Neuronal stem cell (in vitro differentiated cells): ENCODE results near the gene MINDY3.
A peak's percentile ranks its signal among the peaks of the same experiment; 100 is the strongest.
"Not testable (repeated sequence)": the region's sequence is repeated elsewhere in the genome, so short reads cannot be mapped to it uniquely, and the experiment has no call there.

Source experiments
- DNase-seq: peaks from one replicate; pipeline ENCODE4 v3.0.0-alpha.2; 2013; ENCODE audit warnings: low spot score
- H2AFZ ChIP-seq: one replicate; pipeline ENCODE4 v1.6.1; 2013; ENCODE audit warnings: mild to moderate bottlenecking, low read length, inconsistent platforms
- H2AK5ac ChIP-seq: 2 replicates; pipeline ENCODE4 v1.6.1; 2013; ENCODE audit warnings: low read depth, mild to moderate bottlenecking, inconsistent platforms, low read length, moderate library complexity, mixed read lengths
- H2BK120ac ChIP-seq: 2 replicates; pipeline ENCODE4 v1.6.1; 2013; ENCODE audit warnings: low read depth, mild to moderate bottlenecking, inconsistent platforms, low read length, moderate library complexity, mixed read lengths
- H2BK12ac ChIP-seq: one replicate; pipeline ENCODE4 v1.6.1; 2013; ENCODE audit warnings: low read length, inconsistent platforms
- H2BK15ac ChIP-seq: 2 replicates; pipeline ENCODE4 v1.6.1; 2013; ENCODE audit warnings: mild to moderate bottlenecking, low read length, inconsistent platforms, mixed read lengths
- H2BK5ac ChIP-seq: one replicate; pipeline ENCODE4 v1.6.1; 2013; ENCODE audit warnings: inconsistent platforms, mild to moderate bottlenecking, low read length, moderate library complexity
- H3K14ac ChIP-seq: one replicate; pipeline ENCODE4 v1.6.1; 2013; ENCODE audit warnings: low read length, inconsistent platforms
- H3K18ac ChIP-seq: 2 replicates; pipeline ENCODE4 v1.6.1; 2013; ENCODE audit warnings: low read length, inconsistent platforms
- H3K23ac ChIP-seq: 2 replicates; pipeline ENCODE4 v1.6.1; 2013; ENCODE audit warnings: low read depth, mild to moderate bottlenecking, mixed read lengths, low read length, inconsistent platforms; ENCODE audit not compliant: poor library complexity
- H3K27ac ChIP-seq: replicated peaks from 3 replicates; pipeline ENCODE4 v1.5.1; 2013; ENCODE audit warnings: low read length, inconsistent platforms
- H3K27me3 ChIP-seq, 3 experiments: 2 replicates each; pipeline ENCODE4 v1.6.1; 2013; ENCODE audit warnings: low read length in 3 of 3, mild to moderate bottlenecking in 2 of 3, inconsistent platforms in 1 of 3, low read depth in 1 of 3, mixed read lengths in 1 of 3, moderate library complexity in 1 of 3; ENCODE audit not compliant: control insufficient read depth in 3 of 3, insufficient read depth in 3 of 3
- H3K36me3 ChIP-seq, 2 donors: replicated peaks in 1 of 2; 2 replicates each; pipeline ENCODE4 v1.6.1; 2013; ENCODE audit warnings: low read length in 2 of 2; ENCODE audit not compliant: control insufficient read depth in 2 of 2, insufficient read depth in 2 of 2
- H3K4ac ChIP-seq: 2 replicates; pipeline ENCODE4 v1.6.1; 2013; ENCODE audit warnings: inconsistent platforms, mild to moderate bottlenecking, low read length, moderate library complexity
- H3K4me1 ChIP-seq, 2 donors: 1 replicate in 1 of 2; 2 replicates in 1 of 2; pipeline ENCODE4 v1.6.1; 2013; ENCODE audit warnings: low read length in 2 of 2, low read depth in 1 of 2; ENCODE audit not compliant: control insufficient read depth in 2 of 2, insufficient read depth in 1 of 2
- H3K4me2 ChIP-seq: one replicate; pipeline ENCODE4 v1.6.1; 2013; ENCODE audit warnings: mild to moderate bottlenecking, low read length, inconsistent platforms; ENCODE audit not compliant: insufficient read depth, poor library complexity, severe bottlenecking
- H3K4me3 ChIP-seq, 2 donors: 2 replicates each; pipeline ENCODE4 v1.5.1; 2013; ENCODE audit warnings: low read length in 2 of 2, mild to moderate bottlenecking in 2 of 2, inconsistent platforms in 1 of 2, moderate library complexity in 1 of 2
- H3K79me1 ChIP-seq: one replicate; pipeline ENCODE4 v1.6.1; 2013; ENCODE audit warnings: low read depth, mild to moderate bottlenecking, inconsistent platforms, low read length, moderate library complexity
- H3K9ac ChIP-seq: one replicate; pipeline ENCODE4 v1.6.1; 2013; ENCODE audit warnings: mild to moderate bottlenecking, low read depth, low read length, inconsistent platforms; ENCODE audit not compliant: poor library complexity
- H3K9me3 ChIP-seq, 2 donors: replicated peaks in 1 of 2; 2 replicates each; pipeline versions ENCODE3 to v1.6.1; 2013; ENCODE audit warnings: low read length in 2 of 2, mild to moderate bottlenecking in 2 of 2, inconsistent platforms in 1 of 2, low read depth in 1 of 2, mixed read lengths in 1 of 2, moderate library complexity in 1 of 2; ENCODE audit not compliant: control insufficient read depth in 2 of 2, insufficient read depth in 1 of 2
- H4K8ac ChIP-seq: one replicate; pipeline ENCODE4 v1.6.1; 2013; ENCODE audit warnings: low read depth, mild to moderate bottlenecking, inconsistent platforms, low read length, moderate library complexity
- H4K91ac ChIP-seq: one replicate; pipeline ENCODE4 v1.6.1; 2013; ENCODE audit warnings: low read length, low read depth, mild to moderate bottlenecking, inconsistent platforms; ENCODE audit not compliant: poor library complexity
- WGBS, 2 donors: extraction: QIAGEN DNeasy Blood & Tissue Kit; methylation state at CpG; one replicate each; pipeline ENCODE4 v1.1.7; 2013; ENCODE audit warnings: missing lambda C conversion rate in 2 of 2, mixed read lengths in 1 of 2; ENCODE audit not compliant: insufficient read length in 2 of 2, insufficient replicate concordance in 1 of 2; ENCODE audit errors: extremely low coverage in 2 of 2; 5-methylcytosine and 5-hydroxymethylcytosine counted together

Gene MINDY3

DNA sequence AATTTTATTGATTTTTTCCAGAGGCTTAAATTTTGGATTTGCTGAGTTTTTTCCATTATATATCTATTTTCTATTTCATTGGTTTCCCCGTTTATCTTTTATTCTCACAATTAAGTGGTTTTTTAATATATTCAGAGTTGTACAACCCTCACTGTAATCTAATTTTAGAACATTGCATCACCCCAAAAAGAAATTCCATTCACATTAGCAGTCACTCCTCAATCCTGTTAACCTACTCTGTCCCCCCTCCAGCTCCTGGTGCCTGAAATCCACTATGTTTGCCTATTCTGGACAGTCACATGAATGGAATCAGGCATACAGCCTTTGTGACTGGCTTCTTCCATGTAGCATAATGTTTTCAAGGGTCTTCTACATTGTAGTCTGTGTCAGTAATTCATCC, 84.8 kb downstream of the MINDY3 start:
- no peak overlapping the region for H2AFZ ChIP-seq
- DNase-seq: no peak

DNA sequence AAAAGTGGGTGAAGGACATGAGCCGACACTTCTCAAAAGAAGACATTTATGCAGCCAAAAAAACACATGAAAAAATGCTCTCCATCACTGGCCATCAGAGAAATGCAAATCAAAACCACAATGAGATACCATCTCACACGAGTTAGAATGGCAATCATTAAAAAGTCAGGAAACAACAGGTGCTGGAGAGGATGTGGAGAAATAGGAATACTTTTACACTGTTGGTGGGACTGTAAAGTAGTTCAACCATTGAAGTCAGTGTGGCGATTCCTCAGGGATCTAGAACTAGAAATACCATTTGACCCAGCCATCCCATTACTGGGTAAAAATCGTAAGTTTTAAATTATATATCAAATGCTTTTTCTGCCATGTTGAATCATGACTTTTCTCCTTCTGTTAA, 85.8 kb downstream of the MINDY3 start:
- H2BK15ac ChIP-seq, H3K14ac ChIP-seq, H3K27ac ChIP-seq, H3K27me3 ChIP-seq, H3K4me1 ChIP-seq, H2BK12ac ChIP-seq, H3K9ac ChIP-seq, H3K4ac ChIP-seq, H2BK120ac ChIP-seq, H2AK5ac ChIP-seq, H3K9me3 ChIP-seq, H2BK5ac ChIP-seq, H2AFZ ChIP-seq, DNase-seq, H3K4me3 ChIP-seq, H3K18ac ChIP-seq, H4K8ac ChIP-seq, H3K23ac ChIP-seq, H3K79me1 ChIP-seq, H4K91ac ChIP-seq, H3K4me2 ChIP-seq: not testable (repeated sequence)
- peaks cover 0 to 19% of the 10 kb centered on the region in 2 donors for H3K36me3 ChIP-seq
- WGBS, 2 donors: no CpG with 5 or more reads among the region's 4 CpGs

More for the DNA sequence above, 84.8 kb downstream of the MINDY3 start:
- Histone ChIP-seq H4K91ac (no peak overlapping the region), H2BK12ac (no peak overlapping the region), H3K27ac (no peak overlapping the region), H2AK5ac (no peak overlapping the region), H3K9ac (no peak overlapping the region), H3K4me1 (no peaks in the 10 kb centered on the region), H3K4me3 (no peak overlapping the region), H3K36me3 (peaks cover 0 to 22% of the 10 kb centered on the region in 2 donors), H3K4me2 (no peak overlapping the region), H3K14ac (no peak overlapping the region), H2BK15ac (no peak overlapping the region), H3K9me3 (peaks cover 0 to 2% of the 10 kb centered on the region in 2 donors), H2BK120ac (no peak overlapping the region), H3K4ac (no peak overlapping the region), H4K8ac (no peak overlapping the region), H3K79me1 (no peaks in the 10 kb centered on the region), H3K27me3 (no peaks in the 10 kb centered on the region), H3K18ac (no peak overlapping the region), H3K23ac (no peak overlapping the region), H2BK5ac (no peak overlapping the region)
- WGBS, 2 donors: no CpG with 5 or more reads among the region's 1 CpG

DNA sequence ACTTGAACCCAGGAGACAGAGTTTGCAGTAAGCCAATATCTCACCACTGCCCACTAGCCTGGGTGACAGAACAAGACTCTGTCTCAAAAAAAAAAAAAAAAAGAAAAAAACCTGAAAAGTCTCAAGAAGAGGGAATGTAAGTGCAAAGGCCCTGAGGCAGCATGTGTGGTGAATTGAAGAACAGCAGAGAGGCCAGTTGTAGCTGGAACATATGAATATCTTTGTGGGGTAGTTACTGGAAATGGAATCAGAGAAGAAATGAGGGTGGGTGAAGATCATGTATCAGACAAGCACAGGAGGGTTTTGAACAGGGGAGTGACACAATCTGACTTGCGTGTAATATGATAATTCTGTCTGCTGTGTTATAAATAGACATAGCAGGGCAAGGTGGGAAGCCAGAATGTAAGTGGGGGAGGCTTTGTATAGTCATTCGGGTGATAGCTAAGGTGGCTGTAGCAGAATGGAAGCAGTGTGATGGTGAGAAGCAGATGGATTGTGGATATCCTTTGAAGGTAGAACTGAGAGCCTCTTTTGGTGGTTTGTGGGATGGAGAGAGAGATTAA, 95.3 kb downstream of the MINDY3 start:
- H3K23ac ChIP-seq: no peak overlapping the region
- H3K36me3 ChIP-seq: no peaks in the 10 kb centered on the region
- no peak overlapping the region for H2BK5ac ChIP-seq
- H2BK12ac ChIP-seq: no peak overlapping the region
- H2AK5ac ChIP-seq: no peak overlapping the region
- H3K14ac ChIP-seq: no peak overlapping the region
- H2BK120ac ChIP-seq: no peak overlapping the region
- H4K8ac ChIP-seq: no peak overlapping the region
- H3K4me2 ChIP-seq: no peak overlapping the region
- H3K9ac ChIP-seq: no peak overlapping the region
- no peak overlapping the region for H3K18ac ChIP-seq
- H3K4me3 ChIP-seq: no peak overlapping the region
- no peaks in the 10 kb centered on the region for H3K27me3 ChIP-seq
- no peak for DNase-seq
- peaks cover 0 to 2% of the 10 kb centered on the region in 2 donors for H3K9me3 ChIP-seq
- no peak overlapping the region for H2AFZ ChIP-seq
- H3K27ac ChIP-seq: no peak overlapping the region
- H2BK15ac ChIP-seq: no peak overlapping the region
- no peaks in the 10 kb centered on the region for H3K4me1 ChIP-seq
- H3K79me1 ChIP-seq: peaks cover 2% of the 10 kb centered on the region
- WGBS, 2 donors: no CpG with 5 or more reads among the region's 2 CpGs
- no peak overlapping the region for H3K4ac ChIP-seq
- no peak overlapping the region for H4K91ac ChIP-seq

- H3K79me1 ChIP-seq: peaks cover 2% of the 10 kb centered on the region
- H3K36me3 ChIP-seq: no peaks in the 10 kb centered on the region
- WGBS, 2 donors: no CpG with 5 or more reads among the region's 8 CpGs
- no peak overlapping the region for H4K8ac ChIP-seq
- no peak overlapping the region for H2BK12ac ChIP-seq
- H2BK120ac ChIP-seq: no peak overlapping the region
- H2BK15ac ChIP-seq: no peak overlapping the region
- no peak overlapping the region for H3K18ac ChIP-seq
- H3K23ac ChIP-seq: no peak overlapping the region
- H3K4me2 ChIP-seq: no peak overlapping the region
- H2AK5ac ChIP-seq: no peak overlapping the region
- H2AFZ ChIP-seq: no peak overlapping the region
- peak overlapping the region in 1 of 2 donors; percentile 5 for H3K4me3 ChIP-seq
- H3K4ac ChIP-seq: no peak overlapping the region
- H4K91ac ChIP-seq: no peak overlapping the region
- H3K9me3 ChIP-seq: peaks cover 0 to 2% of the 10 kb centered on the region in 2 donors
- no peaks in the 10 kb centered on the region for H3K4me1 ChIP-seq
- no peak for DNase-seq
- no peak overlapping the region for H3K27ac ChIP-seq
- H3K14ac ChIP-seq: no peak overlapping the region
- H3K9ac ChIP-seq: no peak overlapping the region
- no peak overlapping the region for H2BK5ac ChIP-seq
- H3K27me3 ChIP-seq: peaks cover 0 to 5% (median 0%) of the 10 kb centered on the region in 3 experiments
These were observed 97.3 kb downstream of the MINDY3 start for GRCh38 chr10:15763006-15763405.
